ENCODE data around the gene ALLC.

The ALLC gene

GRCh38 chr2:3741867-3742602 lies 84.0 kb downstream of the ALLC start:
- Histone ChIP-seq H3K4me2 (ENCODE audit: insufficient read depth, low read length) (no peak overlapping the region), H2AFZ (ENCODE audit: low read depth, low read length) (no peak overlapping the region), H3K4me3 (ENCODE audit: low read depth in 1 of 2, low read length in 2 of 2) (no peak overlapping the region), H3K9ac (ENCODE audit: low read depth, low read length) (no peak overlapping the region), H3K27me3 (ENCODE audit: insufficient read depth, low read length, poor library complexity) (no peaks in the 10 kb centered on the region), H3K79me2 (ENCODE audit: insufficient read depth, low read length) (no peaks in the 10 kb centered on the region), H3K9me3 (ENCODE audit: insufficient read depth, low read length, severe bottlenecking) (no peaks in the 10 kb centered on the region), H3K27ac (ENCODE audit: low read length) (no peak overlapping the region), H3K4me1 (ENCODE audit: insufficient read depth, low read length) (no peaks in the 10 kb centered on the region), H4K20me1 (ENCODE audit: insufficient read depth, low read length) (no peaks in the 10 kb centered on the region), H3K36me3 (ENCODE audit: insufficient read depth, low read length) (no peaks in the 10 kb centered on the region)
- ATAC-seq (ENCODE audit: insufficient read depth, low read depth) (no peak), DNase-seq (no peak)
- TF ChIP-seq CTCF (IDR thresholded peaks at IDR 0.05; ENCODE audit: borderline replicate concordance, extremely low read depth, low read length, poor library complexity, severe bottlenecking) = no peak
- TF ChIP-seq EZH2 (IDR thresholded peaks at IDR 0.05; ENCODE audit: borderline replicate concordance, low read depth, low read length, severe bottlenecking) = no peak

- TF ChIP-seq EZH2 (IDR thresholded peaks at IDR 0.05; ENCODE audit: borderline replicate concordance, low read depth, low read length, severe bottlenecking) = no peak
- no peak for TF ChIP-seq CTCF (IDR thresholded peaks at IDR 0.05; ENCODE audit: borderline replicate concordance, extremely low read depth, low read length, poor library complexity, severe bottlenecking)
- no peak overlapping the region for H3K4me2 ChIP-seq (ENCODE audit: insufficient read depth, low read length)
- no peak for DNase-seq
- no peaks in the 10 kb centered on the region for H4K20me1 ChIP-seq (ENCODE audit: insufficient read depth, low read length)
- H3K27me3 ChIP-seq (ENCODE audit: insufficient read depth, low read length, poor library complexity) = no peaks in the 10 kb centered on the region
- H3K9ac ChIP-seq (ENCODE audit: low read depth, low read length) = no peak overlapping the region
- no peak overlapping the region for H3K4me3 ChIP-seq (ENCODE audit: low read depth in 1 of 2, low read length in 2 of 2)
- H3K4me1 ChIP-seq (ENCODE audit: insufficient read depth, low read length) = no peaks in the 10 kb centered on the region
- no peak overlapping the region for H3K27ac ChIP-seq (ENCODE audit: low read length)
- no peaks in the 10 kb centered on the region for H3K79me2 ChIP-seq (ENCODE audit: insufficient read depth, low read length)
- no peak overlapping the region for H2AFZ ChIP-seq (ENCODE audit: low read depth, low read length)
- H3K9me3 ChIP-seq (ENCODE audit: insufficient read depth, low read length, severe bottlenecking) = no peaks in the 10 kb centered on the region
- ATAC-seq (ENCODE audit: insufficient read depth, low read depth) = no peak
- H3K36me3 ChIP-seq (ENCODE audit: insufficient read depth, low read length) = no peaks in the 10 kb centered on the region
Measured at GRCh38 chr2:3742743-3743508, 84.9 kb downstream of the ALLC start.

- Histone ChIP-seq H3K36me3 (ENCODE audit: insufficient read depth, low read length) (no peaks in the 10 kb centered on the region), H3K4me3 (ENCODE audit: low read depth in 1 of 2, low read length in 2 of 2) (no peak overlapping the region), H3K4me2 (ENCODE audit: insufficient read depth, low read length) (no peak overlapping the region), H3K9me3 (ENCODE audit: insufficient read depth, low read length, severe bottlenecking) (no peaks in the 10 kb centered on the region), H3K79me2 (ENCODE audit: insufficient read depth, low read length) (no peaks in the 10 kb centered on the region), H3K27me3 (ENCODE audit: insufficient read depth, low read length, poor library complexity) (no peaks in the 10 kb centered on the region), H3K4me1 (ENCODE audit: insufficient read depth, low read length) (no peaks in the 10 kb centered on the region), H4K20me1 (ENCODE audit: insufficient read depth, low read length) (no peaks in the 10 kb centered on the region), H3K27ac (ENCODE audit: low read length) (no peak overlapping the region), H2AFZ (ENCODE audit: low read depth, low read length) (no peak overlapping the region), H3K9ac (ENCODE audit: low read depth, low read length) (no peak overlapping the region)
- TF ChIP-seq CTCF (IDR thresholded peaks at IDR 0.05; ENCODE audit: borderline replicate concordance, extremely low read depth, low read length, poor library complexity, severe bottlenecking) (no peak), EZH2 (IDR thresholded peaks at IDR 0.05; ENCODE audit: borderline replicate concordance, low read depth, low read length, severe bottlenecking) (no peak)
- ATAC-seq (ENCODE audit: insufficient read depth, low read depth) = no peak
- no peak for DNase-seq
Measured at GRCh38 chr2:3743951-3744555, 86.1 kb downstream of the ALLC start.
